Pons (tissue), 1 donor: Measurements from ENCODE around the gene IDI1.

Source experiments
- DNase-seq: peaks from one replicate; pipeline ENCODE4 v3.0.0-alpha.2; 2016; ENCODE audit warnings: low spot score

IDI1 gene

GRCh38 chr10:994836-995558, 53.9 kb downstream of the IDI1 start:
- no peak for DNase-seq

GRCh38 chr10:992871-993270, 56.0 kb downstream of the IDI1 start:
- DNase-seq, result no peak

GRCh38 chr10:992467-992866, 56.5 kb downstream of the IDI1 start:
- no peak for DNase-seq

GRCh38 chr10:990808-991207, 58.1 kb downstream of the IDI1 start:
- no peak for DNase-seq
